Activated CD4-positive, alpha-beta T cell treated with anti-CD3 and anti-CD28 coated beads, Interleukin-2, amount 50 U/mL, for 16 hours (primary cell): ENCODE data around the gene GAREM1.

ENCODE experiments used
- DNase-seq: peaks from one replicate; pipeline ENCODE4 v3.0.0-alpha.2; 2020

GAREM1 gene

GRCh38 chr18:32286749-32287148 is 183.9 kb downstream of the GAREM1 start:
- no peak for DNase-seq

DNA sequence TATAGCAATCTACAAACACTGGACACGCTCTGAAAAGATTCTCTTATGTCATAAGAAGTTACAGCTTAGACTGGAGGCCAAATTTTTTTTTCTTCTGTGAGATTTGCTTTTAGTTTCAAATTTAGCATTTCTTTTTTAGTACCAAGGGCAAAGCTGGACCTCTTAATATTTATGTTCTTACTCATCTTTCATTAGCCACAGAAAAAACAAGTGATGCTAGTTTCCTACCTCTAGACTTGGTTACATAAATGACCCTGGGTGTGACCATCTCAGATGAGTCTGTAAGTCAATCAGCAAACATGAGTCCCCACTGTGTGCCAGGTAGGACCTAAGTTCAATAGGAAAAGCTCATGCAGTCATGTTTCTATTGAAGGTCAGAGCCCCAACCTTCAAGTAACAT is 186.4 kb downstream of the GAREM1 start:
- no peak for DNase-seq

GRCh38 chr18:32280911-32281310 is 189.8 kb downstream of the GAREM1 start:
- DNase-seq, result no peak

- DNase-seq, result no peak
Measured at GRCh38 chr18:32280188-32280783, 190.4 kb downstream of the GAREM1 start.

DNA sequence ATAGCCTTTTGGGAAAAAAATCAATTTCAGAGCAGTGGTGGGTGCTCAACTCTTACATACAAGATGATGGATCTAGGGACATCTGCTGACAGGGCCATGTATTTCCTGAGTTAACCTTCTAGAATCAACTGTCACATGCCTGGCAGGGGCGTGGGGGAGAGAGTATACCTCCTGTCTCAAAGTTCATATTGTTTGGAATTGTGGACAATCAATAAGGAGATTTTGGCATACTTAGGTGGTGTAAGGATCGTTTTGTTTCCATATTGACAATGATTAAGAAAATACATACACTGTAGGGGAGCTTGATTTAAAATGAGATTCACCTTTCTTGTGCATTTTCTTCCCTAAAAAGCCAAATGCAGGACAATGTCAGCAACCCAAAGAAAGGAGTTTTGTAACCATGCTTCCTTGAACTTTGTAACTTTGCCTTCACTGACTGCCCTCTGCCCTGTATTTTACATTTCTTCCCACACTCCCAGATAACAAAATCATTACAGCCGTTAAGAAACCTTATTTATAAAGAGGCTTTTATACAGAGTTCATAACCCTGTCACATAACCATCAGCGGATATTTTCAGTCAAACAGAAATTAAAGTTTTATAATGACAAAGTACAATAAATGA is 192.4 kb downstream of the GAREM1 start:
- DNase-seq, result no peak

DNA sequence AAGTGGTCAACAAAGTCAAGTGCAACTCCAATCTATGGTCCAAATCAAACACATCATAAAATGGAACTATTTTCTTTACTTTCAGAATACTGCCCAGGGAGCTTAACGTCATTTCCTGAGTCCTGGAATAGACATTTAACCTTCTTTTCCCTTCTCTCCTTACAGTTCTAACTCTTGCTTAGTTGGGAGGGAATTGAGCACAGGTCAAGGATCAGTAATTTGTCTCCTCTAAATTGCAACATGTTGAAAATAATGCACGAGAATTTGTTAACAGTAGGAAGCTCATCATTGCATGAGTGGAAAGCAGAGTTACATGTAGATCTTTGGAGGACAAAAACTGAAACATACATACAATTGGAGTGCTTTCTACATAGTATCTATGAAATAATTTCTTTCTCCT is 193.1 kb downstream of the GAREM1 start:
- DNase-seq, result no peak

- DNase-seq, result no peak
Measured at GRCh38 chr18:32276906-32277305, 193.8 kb downstream of the GAREM1 start.

GRCh38 chr18:32276256-32276655 is 194.4 kb downstream of the GAREM1 start:
- no peak for DNase-seq

DNA sequence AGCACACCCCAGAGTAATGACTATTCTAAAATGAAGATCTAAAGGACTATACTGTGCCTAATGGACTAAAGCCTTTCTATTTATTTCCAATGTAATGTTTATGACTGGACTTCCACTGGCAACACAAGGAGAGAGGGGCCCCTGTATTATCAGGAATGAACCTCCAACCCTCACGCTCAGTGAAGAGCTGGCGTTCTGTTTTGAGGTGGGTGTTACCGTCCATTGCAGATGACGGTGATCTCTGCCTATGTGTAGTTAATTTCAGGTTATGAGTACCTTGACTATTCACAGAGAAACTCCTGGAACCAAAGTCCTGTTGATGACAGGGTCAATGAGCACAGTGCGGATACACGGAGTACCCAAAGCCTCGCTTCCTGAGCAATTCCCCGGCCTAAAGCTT is 195.5 kb downstream of the GAREM1 start:
- no peak for DNase-seq

DNA sequence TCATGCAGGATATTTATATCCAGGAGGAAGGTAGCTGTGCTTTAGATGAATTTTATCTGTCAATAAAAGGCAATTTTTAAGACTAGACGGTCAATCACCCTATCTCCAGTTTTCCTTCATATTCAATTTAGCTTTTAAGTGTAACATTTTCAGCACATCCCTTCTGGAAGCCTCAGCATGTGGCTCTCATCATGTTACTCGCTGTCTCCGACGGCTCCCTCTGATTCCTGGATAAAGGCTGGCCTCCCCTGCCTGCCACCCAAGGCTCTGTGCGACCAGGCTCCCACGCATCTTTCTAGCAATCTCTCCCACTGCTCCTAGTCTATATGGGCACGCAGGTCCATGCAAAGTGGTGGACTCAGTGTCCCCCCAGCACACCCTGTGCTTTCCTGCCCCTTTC is 196.4 kb downstream of the GAREM1 start:
- DNase-seq, result no peak

- peak; percentile 21 for DNase-seq
Measured at GRCh38 chr18:32271672-32272208, 198.9 kb downstream of the GAREM1 start.

DNA sequence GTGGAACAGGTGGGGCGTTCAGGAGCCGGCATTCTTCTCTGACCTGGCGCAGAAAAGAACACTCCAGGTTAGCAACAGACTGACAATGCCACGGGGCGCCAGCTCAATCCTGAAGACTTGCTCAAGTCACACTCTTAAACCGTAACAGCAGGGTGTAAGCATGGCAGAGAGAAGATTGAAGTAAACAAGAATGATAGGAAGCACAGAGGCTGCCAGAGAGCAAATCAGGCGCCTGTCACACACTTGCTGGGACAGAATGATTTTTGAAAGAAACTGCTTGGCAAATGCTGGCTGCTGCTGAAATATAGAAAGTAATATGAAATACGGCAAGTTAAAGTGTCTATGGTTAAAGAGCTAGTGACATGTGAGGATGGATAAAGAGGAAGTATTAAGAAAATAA is 200.3 kb downstream of the GAREM1 start:
- no peak for DNase-seq

DNA sequence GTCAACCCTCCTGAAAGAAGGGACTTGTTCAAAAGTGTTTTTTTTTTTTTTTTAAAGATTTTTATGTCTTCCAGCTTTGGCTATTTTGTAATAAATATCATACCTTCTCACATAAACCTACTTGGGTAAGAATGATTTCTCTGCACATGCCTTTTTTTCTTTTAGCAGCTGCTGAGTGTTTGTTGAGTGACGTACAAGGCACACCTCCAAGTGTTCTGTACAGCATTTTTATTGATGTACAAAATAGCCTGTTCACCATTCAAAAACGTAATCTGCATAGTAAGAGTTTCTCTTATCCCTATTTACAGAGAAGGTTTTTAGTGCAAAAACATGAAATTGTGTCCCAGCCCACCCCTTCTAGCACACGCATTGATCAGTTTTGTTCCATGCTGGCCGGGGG is 203.2 kb downstream of the GAREM1 start:
- DNase-seq, result no peak

- DNase-seq, result no peak
Measured at GRCh38 chr18:32264401-32264800, 206.3 kb downstream of the GAREM1 start.

- DNase-seq, result no peak
Measured at GRCh38 chr18:32262092-32262491, 208.6 kb downstream of the GAREM1 start.

- DNase-seq, result no peak
Measured at GRCh38 chr18:32261003-32261402, 209.7 kb downstream of the GAREM1 start.

DNA sequence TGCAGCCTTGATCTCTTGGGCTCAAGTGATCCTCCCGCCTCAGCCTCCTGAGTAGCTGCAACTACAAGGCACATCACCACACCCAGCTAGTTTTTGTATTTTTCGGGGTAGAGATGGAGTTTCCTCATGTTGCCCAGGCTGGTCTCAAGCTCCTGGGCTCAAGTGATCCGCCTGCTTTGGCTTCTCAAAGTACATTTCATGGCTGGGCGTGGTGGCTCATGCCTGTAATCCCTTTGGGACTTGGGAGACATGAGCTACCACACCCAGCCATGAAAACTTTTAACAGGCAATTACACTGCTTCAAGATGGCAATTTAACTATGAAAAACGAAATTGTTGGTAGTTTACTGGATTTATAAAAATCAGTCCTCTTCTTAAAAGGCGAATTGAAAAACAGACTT is 211.1 kb downstream of the GAREM1 start:
- no peak for DNase-seq

GRCh38 chr18:32258558-32259204 is 212.0 kb downstream of the GAREM1 start:
- DNase-seq, result no peak

- DNase-seq, result no peak
Measured at GRCh38 chr18:32258148-32258547, 212.5 kb downstream of the GAREM1 start.

DNA sequence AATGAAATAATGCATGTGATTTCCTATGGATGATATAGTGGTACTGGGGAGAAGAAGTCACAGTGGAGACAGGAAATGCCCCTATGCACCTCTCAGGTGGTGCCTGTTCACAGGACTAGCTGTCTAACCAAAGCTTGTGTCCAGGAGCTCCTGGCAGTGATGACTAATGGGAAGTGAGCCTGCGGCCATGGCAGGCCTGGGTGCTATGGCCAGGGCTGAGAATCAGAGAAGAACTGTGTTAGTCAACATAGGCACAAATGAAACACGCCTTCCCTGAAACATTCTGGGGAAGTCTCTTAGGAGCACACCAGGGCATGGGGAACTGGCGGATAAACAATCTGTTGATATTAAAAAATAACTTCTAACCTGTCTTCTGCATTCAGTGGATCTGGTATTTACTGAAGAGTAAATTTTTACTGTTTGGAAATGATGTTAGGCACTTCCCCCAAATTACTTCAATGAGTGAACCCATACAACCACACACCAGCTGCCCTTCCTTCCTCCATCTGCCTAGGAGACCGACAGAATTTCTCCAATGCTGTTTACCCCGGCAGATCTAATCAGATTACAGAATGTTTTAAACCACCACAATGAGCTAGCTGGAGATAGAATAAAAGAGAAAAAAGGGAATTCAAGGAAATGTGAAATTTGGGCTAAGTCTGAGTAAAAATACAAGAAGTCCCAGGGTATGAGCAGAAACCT is 213.4 kb downstream of the GAREM1 start:
- DNase-seq, result no peak

GRCh38 chr18:32255570-32255969 is 215.1 kb downstream of the GAREM1 start:
- DNase-seq, result no peak

DNA sequence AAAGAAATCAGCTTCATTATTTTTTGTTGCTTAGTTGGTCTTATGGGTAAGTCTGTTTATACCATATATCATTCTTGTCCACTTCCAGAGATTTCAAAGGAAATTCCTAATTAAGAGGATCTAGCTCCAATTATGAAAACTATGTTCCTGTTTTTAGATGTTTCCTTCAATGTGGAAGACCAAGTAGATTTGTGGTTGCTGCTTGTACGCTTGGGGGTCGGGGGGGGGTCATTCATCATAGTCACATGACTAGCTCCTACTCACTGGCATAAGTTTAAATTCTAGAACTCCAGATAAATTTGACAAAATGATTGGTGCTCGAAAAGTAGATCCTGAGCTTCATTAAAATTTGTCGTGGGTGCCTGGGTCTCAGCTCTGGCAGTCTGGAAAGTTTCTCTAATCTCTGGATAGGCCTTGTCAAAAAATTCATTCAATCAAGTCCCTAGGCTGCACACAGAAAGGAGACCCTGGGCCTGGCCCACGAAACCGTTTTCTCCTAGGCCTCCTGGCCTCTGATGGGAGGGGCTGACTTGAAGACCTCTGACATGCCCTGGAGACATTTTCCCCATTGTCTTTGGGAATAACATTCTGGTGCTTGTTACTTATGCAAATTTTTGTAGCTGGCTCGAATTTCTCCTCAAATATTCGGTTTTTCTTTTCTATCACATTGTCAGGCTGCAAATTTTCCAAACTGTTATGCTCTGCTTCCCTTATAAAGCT is 218.4 kb downstream of the GAREM1 start:
- DNase-seq, result no peak

- DNase-seq, result no peak
Measured at GRCh38 chr18:32251466-32251865, 219.2 kb downstream of the GAREM1 start.
